SU-DHL-6 (cell line): Measurements from ENCODE around the gene EPB41L1.

Experiments used
- EZH2phosphoT487 ChIP-seq: fragments of 200-600 bp; sonication (generic), shearing (Covaris generic); conservative IDR thresholded peaks from 2 replicates; pipeline ENCODE4 v1.6.1; 2018; ENCODE audit warnings: mild to moderate bottlenecking, antibody characterized with exemption, low read length, moderate library complexity, mixed read lengths
- TF ChIP-seq, protein P1 (sequence below): fragments of 200-600 bp; sonication (generic); IDR thresholded peaks from one replicate; pipeline ENCODE4 v1.5.1; 2017; ENCODE audit warnings: antibody characterized with exemption, mild to moderate bottlenecking, low read length, moderate library complexity; ENCODE audit not compliant: insufficient read depth, poor library complexity, severe bottlenecking

GRCh38 chr20:36272547-36273220 is 118.1 kb downstream of the EPB41L1 start:
- TF ChIP-seq, protein P1, sequence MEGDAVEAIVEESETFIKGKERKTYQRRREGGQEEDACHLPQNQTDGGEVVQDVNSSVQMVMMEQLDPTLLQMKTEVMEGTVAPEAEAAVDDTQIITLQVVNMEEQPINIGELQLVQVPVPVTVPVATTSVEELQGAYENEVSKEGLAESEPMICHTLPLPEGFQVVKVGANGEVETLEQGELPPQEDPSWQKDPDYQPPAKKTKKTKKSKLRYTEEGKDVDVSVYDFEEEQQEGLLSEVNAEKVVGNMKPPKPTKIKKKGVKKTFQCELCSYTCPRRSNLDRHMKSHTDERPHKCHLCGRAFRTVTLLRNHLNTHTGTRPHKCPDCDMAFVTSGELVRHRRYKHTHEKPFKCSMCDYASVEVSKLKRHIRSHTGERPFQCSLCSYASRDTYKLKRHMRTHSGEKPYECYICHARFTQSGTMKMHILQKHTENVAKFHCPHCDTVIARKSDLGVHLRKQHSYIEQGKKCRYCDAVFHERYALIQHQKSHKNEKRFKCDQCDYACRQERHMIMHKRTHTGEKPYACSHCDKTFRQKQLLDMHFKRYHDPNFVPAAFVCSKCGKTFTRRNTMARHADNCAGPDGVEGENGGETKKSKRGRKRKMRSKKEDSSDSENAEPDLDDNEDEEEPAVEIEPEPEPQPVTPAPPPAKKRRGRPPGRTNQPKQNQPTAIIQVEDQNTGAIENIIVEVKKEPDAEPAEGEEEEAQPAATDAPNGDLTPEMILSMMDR, result no peak
- TF ChIP-seq EZH2phosphoT487, result no peak
